GM19035 (cell line): ENCODE data around the gene C1QTNF9.
"Not testable (repeated sequence)": the region's sequence is repeated elsewhere in the genome, so short reads cannot be mapped to it uniquely, and the experiment has no call there.

Source experiments
- ATAC-seq: cut with Tn5 transposase; IDR thresholded peaks from one replicate; pipeline ENCODE4 v1.9.1; 2021; ENCODE audit not compliant: unreplicated experiment

The C1QTNF9 gene

GRCh38 chr13:24281188-24282008 lies 28.0 kb upstream of the C1QTNF9 start:
- ATAC-seq, result no peak

- ATAC-seq, result no peak
Measured at GRCh38 chr13:24282256-24282655, 27.1 kb upstream of the C1QTNF9 start.

- no peak for ATAC-seq
Measured at GRCh38 chr13:24284889-24285565, 24.4 kb upstream of the C1QTNF9 start.

- ATAC-seq, result no peak
Measured at GRCh38 chr13:24286624-24287023, 22.8 kb upstream of the C1QTNF9 start.

DNA sequence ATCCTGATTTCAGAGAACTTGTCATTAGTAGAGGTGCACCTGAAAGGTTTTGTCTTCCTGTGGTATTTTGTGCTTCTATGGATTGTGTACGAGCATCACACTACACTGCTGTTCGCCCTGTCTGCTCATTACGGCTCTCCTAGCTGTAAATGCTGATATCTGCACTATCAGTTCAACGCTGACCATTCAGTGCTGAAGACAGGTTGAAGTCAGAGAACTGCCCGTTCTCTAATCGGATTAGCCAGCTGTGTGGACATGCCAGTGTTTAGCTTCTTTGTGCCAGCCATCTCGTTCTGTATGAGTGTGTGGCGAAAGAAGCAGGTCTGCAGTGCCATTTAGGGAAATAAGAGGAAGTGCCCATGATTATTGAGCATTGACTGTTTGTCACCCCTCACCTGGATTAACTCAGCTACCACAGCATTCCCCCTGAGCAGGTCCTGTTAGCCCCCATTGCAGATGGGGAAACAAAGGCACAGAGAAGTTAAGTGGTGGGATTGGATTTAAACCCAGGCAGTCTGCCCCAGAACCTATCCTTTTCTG lies 21.6 kb upstream of the C1QTNF9 start:
- ATAC-seq, result no peak

GRCh38 chr13:24288870-24289269 lies 20.5 kb upstream of the C1QTNF9 start:
- ATAC-seq, result no peak

- ATAC-seq, result no peak
Measured at GRCh38 chr13:24290280-24290932, 19.0 kb upstream of the C1QTNF9 start.

DNA sequence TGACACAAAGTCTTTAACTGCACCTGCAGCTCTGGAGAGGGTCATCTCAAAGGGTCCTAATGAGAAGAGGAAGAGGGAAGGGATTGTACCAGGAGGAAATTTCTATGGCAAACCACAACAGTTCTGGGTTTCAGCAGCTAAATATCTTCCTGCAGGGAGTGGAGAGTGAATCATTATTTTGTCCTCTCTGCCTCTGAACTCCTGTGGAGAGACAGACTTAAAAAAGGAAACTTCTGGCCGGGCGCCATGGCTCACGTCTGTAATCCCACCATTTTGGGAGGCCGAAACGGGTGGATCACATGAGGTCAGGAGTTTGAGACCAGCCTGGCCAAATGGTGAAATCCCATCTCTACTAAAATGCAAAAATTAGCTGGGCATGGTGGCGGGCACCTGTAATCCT lies 16.9 kb upstream of the C1QTNF9 start:
- ATAC-seq, result no peak

GRCh38 chr13:24293746-24294145 lies 15.6 kb upstream of the C1QTNF9 start:
- no peak for ATAC-seq

DNA sequence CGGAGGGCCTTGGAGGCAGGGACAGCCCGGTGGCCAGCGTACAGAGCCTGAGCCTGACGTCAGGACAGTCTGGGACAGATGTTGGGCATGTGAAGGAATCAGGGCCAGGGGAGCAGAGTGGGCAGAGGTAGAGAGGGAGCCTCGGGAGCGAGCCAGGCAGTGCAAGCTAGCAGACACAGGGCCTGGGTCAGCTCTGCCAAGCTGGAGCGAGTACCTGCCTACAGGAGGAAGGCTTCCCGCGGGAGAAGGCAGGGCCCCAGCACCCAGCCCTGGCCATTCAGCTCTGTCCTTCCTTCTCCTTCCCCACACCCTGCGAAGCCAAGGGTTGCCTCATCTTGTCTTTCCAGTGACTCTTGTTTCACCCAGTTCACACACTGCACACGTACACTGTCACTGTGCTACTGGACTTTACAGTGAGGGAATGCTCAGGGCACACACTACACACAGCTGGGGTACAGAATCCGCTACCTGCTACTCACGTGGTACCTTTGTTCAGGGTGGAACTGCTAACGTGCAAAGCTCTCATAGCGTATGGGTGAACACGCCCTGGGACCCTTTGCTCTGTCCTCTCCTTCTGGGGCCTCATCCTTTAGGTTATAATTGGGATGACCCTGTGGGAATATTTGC lies 9.8 kb upstream of the C1QTNF9 start:
- no peak for ATAC-seq

- ATAC-seq, result no peak
Measured at GRCh38 chr13:24301434-24301833, 7.9 kb upstream of the C1QTNF9 start.

DNA sequence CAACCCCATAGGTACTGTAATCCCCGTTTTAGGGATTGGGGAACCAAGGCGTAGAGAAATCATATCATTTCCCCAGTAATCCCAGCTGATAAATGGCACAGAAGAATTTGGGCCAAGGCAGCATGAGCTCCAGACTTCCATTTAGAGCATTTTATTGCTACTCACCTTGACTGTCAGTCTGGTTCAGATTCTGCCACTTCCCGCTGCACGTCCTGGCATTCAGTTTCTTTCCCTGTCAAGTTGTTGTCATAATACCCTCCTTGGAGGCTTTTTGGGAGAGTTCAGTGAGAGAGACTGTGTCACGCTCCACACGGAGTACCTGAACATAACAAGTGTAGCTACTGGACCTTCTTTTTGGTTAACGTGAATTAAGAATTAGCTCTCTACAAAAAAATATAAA lies 7.5 kb upstream of the C1QTNF9 start:
- ATAC-seq, result no peak

GRCh38 chr13:24304620-24305019 lies 4.8 kb upstream of the C1QTNF9 start:
- ATAC-seq, result no peak

GRCh38 chr13:24306632-24307031 lies 2.7 kb upstream of the C1QTNF9 start:
- ATAC-seq, result no peak

DNA sequence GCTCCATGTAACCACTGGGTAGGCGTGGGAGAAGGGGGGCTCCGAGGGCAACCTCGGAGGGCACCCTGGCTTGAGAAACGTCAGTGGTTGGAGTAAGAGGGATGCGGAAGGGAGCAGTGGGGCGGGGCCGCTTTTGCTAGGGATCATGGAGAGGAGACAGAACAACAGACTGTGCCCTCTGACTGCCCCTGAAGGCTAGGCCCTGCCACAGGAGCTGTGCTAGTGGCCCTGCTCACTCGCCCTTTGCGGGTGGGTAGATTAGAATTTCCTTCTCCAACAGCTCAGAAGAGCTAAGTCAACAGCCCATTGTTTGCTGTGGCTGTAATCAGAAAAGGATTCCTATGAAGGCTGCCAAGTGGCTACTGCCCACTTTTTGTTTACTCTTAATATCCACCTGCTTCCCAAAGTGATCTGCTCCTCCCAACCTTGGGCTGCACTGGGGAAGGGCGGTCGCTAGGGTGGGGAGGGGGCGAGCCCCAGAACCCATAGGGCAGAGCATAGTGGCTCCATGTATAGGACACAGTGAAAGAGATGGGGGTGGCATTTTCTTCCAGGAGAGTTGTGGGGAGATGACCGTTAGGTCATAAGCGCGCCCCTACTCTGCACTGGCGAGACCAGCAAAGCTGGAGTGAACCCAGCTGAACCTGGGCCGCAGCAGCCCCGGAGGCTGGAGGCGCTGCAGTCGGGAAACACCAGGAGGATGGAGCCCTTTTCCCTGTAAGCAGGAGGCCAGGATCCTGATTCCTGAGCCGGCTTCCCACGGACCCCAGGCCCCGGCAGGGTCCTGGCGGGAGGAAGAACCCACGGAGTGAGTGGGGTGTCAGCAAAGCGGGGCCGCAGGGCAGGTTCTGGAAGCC lies 1.9 kb upstream of the C1QTNF9 start:
- ATAC-seq, result no peak

GRCh38 chr13:24308068-24308445 lies 1.3 kb upstream of the C1QTNF9 start:
- no peak for ATAC-seq

DNA sequence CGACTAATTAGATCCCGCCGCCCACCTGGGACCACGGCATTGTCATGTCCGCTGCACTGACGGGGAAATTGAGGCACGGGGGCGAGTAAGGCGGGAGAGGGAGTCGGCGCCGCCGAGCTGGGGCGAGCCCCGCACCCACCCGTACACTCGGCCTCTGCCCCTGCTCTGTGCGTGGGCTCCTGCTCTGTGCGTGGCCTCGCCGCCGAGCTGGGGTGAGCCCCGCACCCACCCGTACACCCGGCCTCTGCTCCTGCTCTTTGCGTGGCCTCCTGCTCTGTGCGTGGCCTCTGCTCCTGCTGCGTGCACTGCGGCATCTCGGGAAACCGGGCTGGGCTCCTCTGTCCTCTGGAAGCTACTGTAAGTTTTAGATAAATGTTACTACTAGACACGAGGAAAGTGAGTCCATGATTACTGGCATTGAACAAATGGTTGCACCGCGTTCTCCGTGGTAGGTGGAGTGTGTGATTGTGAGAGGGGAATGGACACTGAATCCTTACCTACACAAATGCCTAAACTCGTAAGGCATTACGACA lies 826 bp upstream of the C1QTNF9 start:
- ATAC-seq, result no peak

- no peak for ATAC-seq
Measured at GRCh38 chr13:24313439-24313838, 4.1 kb downstream of the C1QTNF9 start.

GRCh38 chr13:24317835-24318234 lies 8.5 kb downstream of the C1QTNF9 start:
- ATAC-seq, result not testable (repeated sequence)

- not testable (repeated sequence) for ATAC-seq
Measured at GRCh38 chr13:24318878-24319277, 9.5 kb downstream of the C1QTNF9 start.
